Activated CD4-positive, alpha-beta T cell treated with anti-CD3 and anti-CD28 coated beads, Interleukin-2, amount 50 U/mL, for 4 hours (primary cell): ENCODE data around the gene MPHOSPH6.
"Not testable (repeated sequence)": the region's sequence is repeated elsewhere in the genome, so short reads cannot be mapped to it uniquely, and the experiment has no call there.

Source experiments
- DNase-seq, 2 experiments: peaks; one replicate each; pipeline ENCODE4 v3.0.0-alpha.2; 2020

The MPHOSPH6 gene

DNA sequence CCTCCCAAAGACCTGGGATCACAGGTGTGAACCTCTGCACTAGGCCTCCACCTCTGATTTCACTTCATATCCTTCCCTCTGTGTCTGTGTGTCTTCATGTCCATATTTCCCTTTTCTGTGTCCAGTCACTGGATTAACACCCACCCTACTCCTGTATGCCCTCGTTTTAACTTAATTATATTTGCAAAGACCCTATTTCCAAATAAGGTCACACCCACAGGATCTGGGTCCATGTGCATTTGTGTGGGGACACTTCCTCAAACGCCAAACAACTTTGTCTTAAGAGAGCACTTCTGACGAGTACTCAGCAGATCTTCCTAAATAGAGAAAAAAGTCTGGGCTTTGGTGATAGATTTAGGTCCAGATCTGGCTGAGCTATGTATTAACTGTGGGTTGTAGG is 56.3 kb downstream of the MPHOSPH6 start:
- no peak for DNase-seq

DNA sequence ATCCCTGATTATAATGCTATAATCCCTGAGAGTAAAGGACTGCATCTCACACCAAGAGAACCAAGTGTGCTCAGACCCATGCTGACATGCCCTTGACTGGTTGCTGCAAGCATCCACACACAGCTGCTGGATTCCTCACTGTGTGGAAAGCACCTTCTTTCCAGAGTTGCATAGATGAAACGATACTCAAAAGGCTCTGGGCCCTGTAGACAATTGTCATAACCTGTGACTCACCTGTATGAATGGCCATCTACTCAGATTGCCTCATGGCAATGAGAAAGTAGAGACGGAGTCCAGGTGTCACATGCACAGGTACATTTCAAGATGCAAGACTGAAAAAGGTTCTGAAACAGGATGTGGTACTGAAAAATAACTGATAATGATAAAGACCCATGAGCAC is 58.1 kb downstream of the MPHOSPH6 start:
- no peak for DNase-seq

GRCh38 chr16:82109266-82109665 is 60.8 kb downstream of the MPHOSPH6 start:
- not testable (repeated sequence) for DNase-seq

DNA sequence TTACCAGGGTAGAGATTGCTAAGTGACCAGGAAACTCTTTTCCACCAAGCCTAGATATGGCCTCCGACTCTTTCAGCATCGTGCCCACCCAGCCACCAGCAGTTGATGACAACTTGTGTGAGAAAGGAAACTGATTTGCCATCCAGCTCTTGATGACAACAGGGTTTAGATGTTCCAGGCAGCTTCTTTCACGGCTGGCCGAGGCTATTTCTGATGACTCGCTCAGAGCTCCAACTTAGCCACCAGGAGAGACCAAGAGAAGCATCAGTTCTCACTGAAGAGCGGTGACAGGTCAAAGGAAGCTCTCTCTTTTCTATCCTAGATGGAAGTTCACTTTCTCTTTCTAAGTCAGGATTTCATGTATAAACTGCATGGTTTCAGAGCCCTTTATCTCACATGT is 61.2 kb downstream of the MPHOSPH6 start:
- DNase-seq = no peak

DNA sequence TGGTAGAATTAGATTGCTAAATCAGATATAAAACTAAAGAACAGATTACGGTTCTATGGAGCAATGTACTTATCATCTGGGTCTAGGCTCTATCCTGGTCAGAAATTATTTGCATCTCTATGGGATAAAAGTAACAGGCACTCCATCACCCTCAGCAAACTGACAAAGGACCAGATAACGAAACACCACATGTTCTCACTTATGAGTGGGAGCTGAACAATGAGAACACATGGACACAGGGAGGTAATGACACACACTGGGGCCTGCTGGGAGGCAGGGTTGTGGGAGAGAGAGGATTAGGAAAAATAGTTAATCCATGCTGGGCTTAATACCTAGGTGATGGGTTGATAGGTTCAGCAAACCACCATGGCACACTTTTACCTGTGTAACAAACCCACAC is 61.9 kb downstream of the MPHOSPH6 start:
- DNase-seq = no peak

DNA sequence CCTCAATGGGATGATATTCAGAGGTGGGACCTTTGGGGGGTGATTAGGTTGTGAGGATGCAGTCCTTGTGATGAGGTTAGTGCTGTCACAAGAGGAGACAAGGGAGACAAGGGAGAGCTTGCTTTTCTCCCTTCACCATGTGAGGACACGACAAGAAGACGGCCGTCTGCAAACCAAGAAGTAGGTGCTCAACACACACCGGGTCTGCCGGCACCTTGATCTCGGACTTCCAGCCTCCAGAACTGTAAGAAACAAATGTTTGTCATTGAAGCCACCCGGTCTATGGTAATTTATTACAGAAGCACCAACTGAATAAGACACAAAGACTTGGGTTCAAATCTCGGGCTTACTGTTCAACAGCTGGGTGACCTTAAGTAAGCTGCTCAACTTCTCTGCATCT is 64.9 kb downstream of the MPHOSPH6 start:
- no peak for DNase-seq
